ENCODE results near the gene USP9X. TPM values are rescaled to one million over a fixed set of nuclear protein-coding genes. Genes with fewer than 3 reads are reported as not detected.
A peak's percentile ranks its signal among the peaks of the same experiment; 100 is the strongest.

USP9X gene, protein sequence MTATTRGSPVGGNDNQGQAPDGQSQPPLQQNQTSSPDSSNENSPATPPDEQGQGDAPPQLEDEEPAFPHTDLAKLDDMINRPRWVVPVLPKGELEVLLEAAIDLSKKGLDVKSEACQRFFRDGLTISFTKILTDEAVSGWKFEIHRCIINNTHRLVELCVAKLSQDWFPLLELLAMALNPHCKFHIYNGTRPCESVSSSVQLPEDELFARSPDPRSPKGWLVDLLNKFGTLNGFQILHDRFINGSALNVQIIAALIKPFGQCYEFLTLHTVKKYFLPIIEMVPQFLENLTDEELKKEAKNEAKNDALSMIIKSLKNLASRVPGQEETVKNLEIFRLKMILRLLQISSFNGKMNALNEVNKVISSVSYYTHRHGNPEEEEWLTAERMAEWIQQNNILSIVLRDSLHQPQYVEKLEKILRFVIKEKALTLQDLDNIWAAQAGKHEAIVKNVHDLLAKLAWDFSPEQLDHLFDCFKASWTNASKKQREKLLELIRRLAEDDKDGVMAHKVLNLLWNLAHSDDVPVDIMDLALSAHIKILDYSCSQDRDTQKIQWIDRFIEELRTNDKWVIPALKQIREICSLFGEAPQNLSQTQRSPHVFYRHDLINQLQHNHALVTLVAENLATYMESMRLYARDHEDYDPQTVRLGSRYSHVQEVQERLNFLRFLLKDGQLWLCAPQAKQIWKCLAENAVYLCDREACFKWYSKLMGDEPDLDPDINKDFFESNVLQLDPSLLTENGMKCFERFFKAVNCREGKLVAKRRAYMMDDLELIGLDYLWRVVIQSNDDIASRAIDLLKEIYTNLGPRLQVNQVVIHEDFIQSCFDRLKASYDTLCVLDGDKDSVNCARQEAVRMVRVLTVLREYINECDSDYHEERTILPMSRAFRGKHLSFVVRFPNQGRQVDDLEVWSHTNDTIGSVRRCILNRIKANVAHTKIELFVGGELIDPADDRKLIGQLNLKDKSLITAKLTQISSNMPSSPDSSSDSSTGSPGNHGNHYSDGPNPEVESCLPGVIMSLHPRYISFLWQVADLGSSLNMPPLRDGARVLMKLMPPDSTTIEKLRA (N-terminal part only)
- total RNA-seq: 100 to 1,000 TPM in 2 of 4 donors, 10 to 100 TPM in 2; 54.9 to 154 (median 98.0) TPM

DNA sequence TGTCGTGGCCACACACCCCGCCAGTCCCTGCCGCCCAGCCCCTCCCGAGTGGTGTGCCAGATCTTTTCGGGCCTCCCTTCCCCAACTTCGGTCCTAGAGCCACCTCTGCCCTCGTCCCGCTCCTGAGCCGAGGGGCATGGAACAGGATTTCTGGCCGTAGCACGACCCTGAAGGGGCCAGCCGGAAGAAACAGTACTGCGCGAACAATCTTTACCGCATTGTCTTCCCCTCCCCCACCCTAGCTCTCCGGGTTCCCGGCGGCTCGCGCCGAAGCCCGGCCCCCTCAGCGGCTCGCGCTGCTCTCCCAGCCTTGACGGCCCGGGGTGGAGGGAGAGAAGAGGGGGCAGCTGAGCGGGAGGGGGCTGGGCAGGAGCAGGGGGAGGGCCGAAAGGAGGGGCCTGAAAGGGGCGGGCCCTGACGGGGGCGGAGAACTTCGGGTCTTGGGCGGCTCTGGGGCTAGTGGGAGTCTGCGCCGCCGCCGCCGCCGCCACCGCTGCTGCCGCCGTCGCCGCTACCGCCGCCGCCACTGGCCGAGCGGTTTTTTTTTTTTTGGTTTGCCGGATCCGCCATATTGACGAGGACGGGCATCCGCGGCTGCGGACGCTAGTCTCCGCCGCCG, at the start of gene USP9X:
Gene USP9X (plus strand): TSS at position 553 of the 619 bp plus-strand sequence. CDS start 38,184 bp downstream, outside the sequence.
- H3K4me3 ChIP-seq: peak within 1 kb of the TSS; percentile 75 to 94 (median 88)
- intact Hi-C loops (cut with DNase I; ENCODE audit: low total_unique reads) (loop anchor here (5.0 kb wide), 1 partner anchor 247 kb away; the partner anchor contains the start of gene DDX3X), in situ Hi-C loops (cut with MboI; ENCODE audit: low pct_ligation_motif_present in 1 of 4, low pct_unique_long_range_greater_than_20kb in 1 of 4, low sequenced_read_pairs in 3 of 4) (no loop called here)
- H3K36me3 ChIP-seq: peaks cover 0 to 1% (median 0%) of the 10 kb centered on the region in 4 donors
- H3K27me3 ChIP-seq: no peaks in the 10 kb centered on the region
- peak; percentile 64 for TF ChIP-seq POLR2A (IDR thresholded peaks at IDR 0.05)
- no peak for TF ChIP-seq EP300 (IDR thresholded peaks at IDR 0.05; ENCODE audit: low read depth)
- peak; percentile 38 to 86 (median 60) for TF ChIP-seq POLR2AphosphoS5 (IDR thresholded peaks at IDR 0.05)
- TF ChIP-seq, protein P1, sequence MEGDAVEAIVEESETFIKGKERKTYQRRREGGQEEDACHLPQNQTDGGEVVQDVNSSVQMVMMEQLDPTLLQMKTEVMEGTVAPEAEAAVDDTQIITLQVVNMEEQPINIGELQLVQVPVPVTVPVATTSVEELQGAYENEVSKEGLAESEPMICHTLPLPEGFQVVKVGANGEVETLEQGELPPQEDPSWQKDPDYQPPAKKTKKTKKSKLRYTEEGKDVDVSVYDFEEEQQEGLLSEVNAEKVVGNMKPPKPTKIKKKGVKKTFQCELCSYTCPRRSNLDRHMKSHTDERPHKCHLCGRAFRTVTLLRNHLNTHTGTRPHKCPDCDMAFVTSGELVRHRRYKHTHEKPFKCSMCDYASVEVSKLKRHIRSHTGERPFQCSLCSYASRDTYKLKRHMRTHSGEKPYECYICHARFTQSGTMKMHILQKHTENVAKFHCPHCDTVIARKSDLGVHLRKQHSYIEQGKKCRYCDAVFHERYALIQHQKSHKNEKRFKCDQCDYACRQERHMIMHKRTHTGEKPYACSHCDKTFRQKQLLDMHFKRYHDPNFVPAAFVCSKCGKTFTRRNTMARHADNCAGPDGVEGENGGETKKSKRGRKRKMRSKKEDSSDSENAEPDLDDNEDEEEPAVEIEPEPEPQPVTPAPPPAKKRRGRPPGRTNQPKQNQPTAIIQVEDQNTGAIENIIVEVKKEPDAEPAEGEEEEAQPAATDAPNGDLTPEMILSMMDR (IDR thresholded peaks at IDR 0.05): no peak
- peak within 1 kb of the TSS; percentile 96 to 100 (median 99) for H3K27ac ChIP-seq
- no peaks in the 10 kb centered on the region for H3K9me3 ChIP-seq
- H3K4me1 ChIP-seq: peaks cover 0 to 25% (median 3%) of the 10 kb centered on the region in 4 donors
- DNase-seq: peak; percentile 95
- 5% methylated on average over 53 of the region's 61 CpGs; no CpG with 5 or more reads in 1 of the 2 donors for WGBS, 2 donors (ENCODE audit: low coverage in 1 of 2)

DNA sequence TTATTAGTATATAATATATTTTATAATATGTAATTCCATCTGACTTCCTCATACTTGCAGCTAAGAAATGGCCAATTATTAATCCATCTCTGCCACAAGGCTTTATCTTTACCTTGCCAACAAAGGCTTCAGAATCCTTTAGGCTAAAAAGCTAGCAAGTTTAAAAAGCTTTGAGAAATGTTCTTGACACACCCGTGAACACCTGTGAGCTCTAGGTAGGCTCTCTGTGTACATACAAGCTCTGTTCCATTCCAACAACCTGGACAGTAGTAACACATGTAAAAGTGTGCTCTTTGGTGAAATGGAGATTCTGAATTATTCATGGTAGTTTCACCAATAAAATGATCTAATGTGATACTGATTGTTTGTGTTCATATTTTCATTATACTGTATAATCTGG, 49.7 kb upstream of the USP9X start:
- H3K9me3 ChIP-seq: no peaks in the 10 kb centered on the region
- H3K27ac ChIP-seq: peak overlapping the region; percentile 24 to 73 (median 66)
- WGBS, 2 donors (ENCODE audit: low coverage in 1 of 2): 59% methylated on average over 1 of the region's 1 CpG; no CpG with 5 or more reads in 1 of the 2 donors
- TF ChIP-seq EP300 (IDR thresholded peaks at IDR 0.05; ENCODE audit: low read depth) (no peak), POLR2A (IDR thresholded peaks at IDR 0.05) (no peak), POLR2AphosphoS5 (IDR thresholded peaks at IDR 0.05) (no peak)
- TF ChIP-seq, protein P1 (IDR thresholded peaks at IDR 0.05): no peak
- no peaks in the 10 kb centered on the region for H3K27me3 ChIP-seq
- intact Hi-C loops (cut with DNase I; ENCODE audit: low total_unique reads): no loop called here
- no peak overlapping the region for H3K4me3 ChIP-seq
- peaks cover 0 to 12% (median 0%) of the 10 kb centered on the region in 4 donors for H3K4me1 ChIP-seq
- in situ Hi-C loops (cut with MboI; ENCODE audit: low pct_ligation_motif_present in 1 of 4, low pct_unique_long_range_greater_than_20kb in 1 of 4, low sequenced_read_pairs in 3 of 4): no loop called here
- DNase-seq: no peak
- H3K36me3 ChIP-seq: no peaks in the 10 kb centered on the region

DNA sequence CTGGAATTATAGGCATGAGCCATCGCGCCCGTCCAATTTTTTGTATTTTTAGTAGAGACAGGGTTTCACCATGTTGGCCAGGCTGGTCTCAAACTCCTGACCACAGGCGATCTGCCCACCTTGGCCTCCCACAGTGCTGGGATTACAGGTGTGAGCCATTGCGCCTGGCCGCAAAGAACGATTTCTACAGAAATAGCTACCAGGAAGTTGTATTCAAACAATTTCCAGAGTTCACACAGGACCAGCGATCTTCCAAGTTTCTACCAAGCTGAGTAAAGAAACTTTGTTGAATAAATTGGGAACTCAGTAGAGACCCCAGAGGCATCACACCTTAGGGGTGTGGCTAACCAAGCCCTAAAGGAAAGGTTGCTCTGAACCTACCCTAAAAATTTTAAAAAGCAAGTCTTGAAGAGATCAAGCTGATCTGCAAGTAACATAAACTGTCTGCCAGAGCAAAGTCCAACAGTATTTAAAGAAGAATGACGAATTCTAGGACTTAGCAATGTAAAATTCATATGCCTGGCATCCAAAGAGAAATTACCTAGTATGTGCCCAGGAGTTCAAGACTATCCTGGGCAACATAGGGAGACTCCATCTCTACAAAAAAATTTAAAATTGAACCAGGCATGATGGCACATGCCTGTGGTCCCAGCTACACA, 48.4 kb upstream of the USP9X start:
- Histone ChIP-seq H3K36me3 (no peaks in the 10 kb centered on the region), H3K27me3 (no peaks in the 10 kb centered on the region), H3K9me3 (no peaks in the 10 kb centered on the region), H3K4me3 (no peak overlapping the region), H3K4me1 (peaks cover 0 to 6% (median 0%) of the 10 kb centered on the region in 4 donors), H3K27ac (peak overlapping the region; percentile 24 to 73 (median 66))
- peak; percentile 14 for DNase-seq
- TF ChIP-seq, protein P1 (IDR thresholded peaks at IDR 0.05): no peak
- TF ChIP-seq EP300 (IDR thresholded peaks at IDR 0.05; ENCODE audit: low read depth): no peak
- intact Hi-C loops (cut with DNase I; ENCODE audit: low total_unique reads) (no loop called here), in situ Hi-C loops (cut with MboI; ENCODE audit: low pct_ligation_motif_present in 1 of 4, low pct_unique_long_range_greater_than_20kb in 1 of 4, low sequenced_read_pairs in 3 of 4) (no loop called here)
- 68% methylated on average over 9 of the region's 9 CpGs; no CpG with 5 or more reads in 1 of the 2 donors for WGBS, 2 donors (ENCODE audit: low coverage in 1 of 2)

Data from transverse colon (tissue), 4 donors.